DOHH2 (cell line): ENCODE measurements around the gene WDTC1.

Experiments used
- H3F3A ChIP-seq: fragments of 200-600 bp; sonication (generic), shearing (Covaris generic); 2 replicates; pipeline ENCODE4 v1.6.0; 2016; ENCODE audit warnings: antibody characterized with exemption, mild to moderate bottlenecking; ENCODE audit not compliant: control insufficient read depth, insufficient read depth
- H3K27ac ChIP-seq: fragments of 200-600 bp; sonication (generic); 2 replicates; pipeline ENCODE4 v1.5.1; 2014; ENCODE audit warnings: low read depth, mild to moderate bottlenecking, low read length, moderate library complexity
- H3K27me3 ChIP-seq: fragments of 200-600 bp; sonication (generic); 2 replicates; pipeline ENCODE4 v1.6.1; 2014; ENCODE audit warnings: mild to moderate bottlenecking, low read length, mixed read lengths; ENCODE audit not compliant: control insufficient read depth
- H3K36me3 ChIP-seq: fragments of 200-600 bp; sonication (generic); 2 replicates; pipeline ENCODE4 v1.6.1; 2014; ENCODE audit warnings: mild to moderate bottlenecking, low read length, moderate library complexity, mixed read lengths; ENCODE audit not compliant: control insufficient read depth
- H3K4me1 ChIP-seq: fragments of 200-600 bp; sonication (generic); 2 replicates; pipeline ENCODE4 v1.6.1; 2014; ENCODE audit warnings: mild to moderate bottlenecking, low read length, mixed read lengths; ENCODE audit not compliant: control insufficient read depth
- H3K4me2 ChIP-seq: fragments of 200-600 bp; sonication (generic); 2 replicates; pipeline ENCODE4 v1.6.0; 2014; ENCODE audit warnings: mild to moderate bottlenecking, low read length, moderate library complexity
- H3K4me3 ChIP-seq: fragments of 200-600 bp; sonication (generic); 2 replicates; pipeline ENCODE4 v1.5.1; 2014; ENCODE audit warnings: mild to moderate bottlenecking, low read length, mixed read lengths
- H3K79me2 ChIP-seq: fragments of 200-600 bp; sonication (generic); 2 replicates; pipeline ENCODE4 v1.6.1; 2014; ENCODE audit warnings: mild to moderate bottlenecking, low read length, mixed read lengths; ENCODE audit not compliant: control insufficient read depth
- H3K9me2 ChIP-seq: fragments of 200-600 bp; sonication (generic); replicated peaks from 2 replicates; pipeline ENCODE4 v1.6.1; 2014; ENCODE audit warnings: mild to moderate bottlenecking, low read length, mixed read lengths; ENCODE audit not compliant: control insufficient read depth
- H3K9me3 ChIP-seq: fragments of 200-600 bp; sonication (generic); 2 replicates; pipeline ENCODE4 v1.6.1; 2014; ENCODE audit warnings: antibody characterized with exemption, low read length, mixed read lengths; ENCODE audit not compliant: control insufficient read depth, insufficient read depth
- H4K20me1 ChIP-seq: fragments of 200-600 bp; sonication (generic); 2 replicates; pipeline ENCODE4 v1.6.0; 2014; ENCODE audit warnings: low read depth, mild to moderate bottlenecking, antibody characterized with exemption, low read length, moderate library complexity; ENCODE audit not compliant: control insufficient read depth, insufficient read depth
- EZH2phosphoT487 ChIP-seq: fragments of 200-600 bp; sonication (generic); IDR thresholded peaks from 2 replicates; pipeline ENCODE4 v1.6.1; 2017; ENCODE audit warnings: borderline replicate concordance, mild to moderate bottlenecking, antibody characterized with exemption, low read length, moderate library complexity, mixed read lengths
- TF ChIP-seq, protein P1 (sequence below): fragments of 200-600 bp; sonication (generic); IDR thresholded peaks from one replicate; pipeline ENCODE4 v1.5.1; 2014; ENCODE audit warnings: antibody characterized with exemption, mild to moderate bottlenecking, low read depth, low read length; ENCODE audit not compliant: poor library complexity, severe bottlenecking

The WDTC1 gene

DNA sequence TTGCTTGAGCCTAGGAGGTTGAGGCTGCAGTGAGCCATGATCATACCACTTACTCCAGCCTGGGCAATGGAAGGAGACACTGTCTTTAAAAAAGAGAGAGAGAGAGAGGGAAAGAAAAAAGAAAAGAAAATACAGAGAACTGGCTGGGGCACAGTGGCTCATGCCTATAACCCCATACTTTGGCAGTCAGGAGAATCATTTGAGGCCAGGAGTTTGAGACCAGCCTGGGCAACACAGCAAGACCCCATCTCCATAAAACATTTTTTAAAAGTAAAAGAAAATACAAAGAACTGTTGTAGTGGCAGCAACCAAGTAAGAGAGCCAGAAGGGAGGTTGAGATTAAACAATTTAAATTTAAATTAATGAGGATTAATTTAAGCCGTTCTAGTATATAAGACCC, 39.8 kb downstream of the WDTC1 start:
- Histone ChIP-seq H3K4me2 (no peak overlapping the region), H4K20me1 (no peaks in the 10 kb centered on the region), H3K36me3 (no peaks in the 10 kb centered on the region), H3K27me3 (no peaks in the 10 kb centered on the region), H3K9me2 (no peaks in the 10 kb centered on the region), H3K9me3 (no peaks in the 10 kb centered on the region), H3F3A (no peaks in the 10 kb centered on the region), H3K4me1 (no peaks in the 10 kb centered on the region), H3K4me3 (no peak overlapping the region), H3K79me2 (no peaks in the 10 kb centered on the region), H3K27ac (no peak overlapping the region)
- TF ChIP-seq EZH2phosphoT487, result no peak
- TF ChIP-seq, protein P1, sequence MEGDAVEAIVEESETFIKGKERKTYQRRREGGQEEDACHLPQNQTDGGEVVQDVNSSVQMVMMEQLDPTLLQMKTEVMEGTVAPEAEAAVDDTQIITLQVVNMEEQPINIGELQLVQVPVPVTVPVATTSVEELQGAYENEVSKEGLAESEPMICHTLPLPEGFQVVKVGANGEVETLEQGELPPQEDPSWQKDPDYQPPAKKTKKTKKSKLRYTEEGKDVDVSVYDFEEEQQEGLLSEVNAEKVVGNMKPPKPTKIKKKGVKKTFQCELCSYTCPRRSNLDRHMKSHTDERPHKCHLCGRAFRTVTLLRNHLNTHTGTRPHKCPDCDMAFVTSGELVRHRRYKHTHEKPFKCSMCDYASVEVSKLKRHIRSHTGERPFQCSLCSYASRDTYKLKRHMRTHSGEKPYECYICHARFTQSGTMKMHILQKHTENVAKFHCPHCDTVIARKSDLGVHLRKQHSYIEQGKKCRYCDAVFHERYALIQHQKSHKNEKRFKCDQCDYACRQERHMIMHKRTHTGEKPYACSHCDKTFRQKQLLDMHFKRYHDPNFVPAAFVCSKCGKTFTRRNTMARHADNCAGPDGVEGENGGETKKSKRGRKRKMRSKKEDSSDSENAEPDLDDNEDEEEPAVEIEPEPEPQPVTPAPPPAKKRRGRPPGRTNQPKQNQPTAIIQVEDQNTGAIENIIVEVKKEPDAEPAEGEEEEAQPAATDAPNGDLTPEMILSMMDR, result no peak

DNA sequence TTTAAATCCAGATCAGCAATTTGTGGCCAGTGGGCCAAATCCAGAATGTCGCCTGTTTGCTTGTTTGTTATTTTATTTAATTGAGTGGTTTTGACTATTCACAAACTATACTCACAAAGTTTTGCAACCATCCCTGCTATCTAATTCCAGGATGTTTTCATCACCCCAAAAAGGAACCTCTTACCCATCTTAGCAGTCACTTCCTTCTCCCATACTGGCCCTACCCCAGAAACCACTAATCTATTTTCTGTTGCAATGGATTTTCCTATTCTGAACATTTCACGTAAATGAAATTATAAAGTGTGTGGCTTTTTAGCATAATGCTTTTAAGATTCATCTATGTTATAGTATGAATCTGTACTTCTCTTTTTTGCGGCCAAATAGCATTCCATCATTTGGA, 41.3 kb downstream of the WDTC1 start:
- Histone ChIP-seq H3K9me2 (no peaks in the 10 kb centered on the region), H3K4me2 (no peak overlapping the region), H3K79me2 (no peaks in the 10 kb centered on the region), H3K4me1 (no peaks in the 10 kb centered on the region), H3K27ac (no peak overlapping the region), H3K27me3 (no peaks in the 10 kb centered on the region), H3K9me3 (no peaks in the 10 kb centered on the region), H3F3A (no peaks in the 10 kb centered on the region), H3K4me3 (no peak overlapping the region), H3K36me3 (no peaks in the 10 kb centered on the region), H4K20me1 (no peaks in the 10 kb centered on the region)
- TF ChIP-seq, protein P1, result no peak
- no peak for TF ChIP-seq EZH2phosphoT487

GRCh38 chr1:27284425-27285273, 50.2 kb downstream of the WDTC1 start:
- H3K36me3 ChIP-seq, result no peaks in the 10 kb centered on the region
- H3K9me2 ChIP-seq, result no peaks in the 10 kb centered on the region
- no peaks in the 10 kb centered on the region for H3K79me2 ChIP-seq
- no peaks in the 10 kb centered on the region for H3K27me3 ChIP-seq
- no peaks in the 10 kb centered on the region for H4K20me1 ChIP-seq
- H3K9me3 ChIP-seq, result no peaks in the 10 kb centered on the region
- H3K4me3 ChIP-seq, result no peak overlapping the region
- H3K4me2 ChIP-seq, result peak overlapping the region; percentile 3; the same call in 1 of the 2 replicates
- no peak overlapping the region for H3K27ac ChIP-seq
- TF ChIP-seq, protein P1, result peak; percentile 85
- no peak for TF ChIP-seq EZH2phosphoT487
- no peaks in the 10 kb centered on the region for H3F3A ChIP-seq
- peaks cover 16% of the 10 kb centered on the region for H3K4me1 ChIP-seq
